Natural killer cell (primary cell): ENCODE data around the gene HNRNPC. TPM values are rescaled to one million over a fixed set of nuclear protein-coding genes. Genes with fewer than 3 reads are reported as not detected.

Source experiments
- ATAC-seq, 3 donors: fragments of 150-1000 bp in 2 of 3; fragments of 200-7000 bp in 1 of 3; cut with Tn5 transposase; 1 replicate in 1 of 3; 2 replicates in 2 of 3; pipeline ENCODE4 v1.10.0; 2021; ENCODE audit warnings: mild to moderate bottlenecking in 2 of 3, moderate library complexity in 2 of 3
- DNase-seq, 2 donors: peaks; one replicate each; pipeline versions ENCODE4 v3.0.0 to v3.0.0-alpha.2; 2013 to 2021; ENCODE audit warnings: mixed read lengths in 1 of 2
- H3K27ac ChIP-seq: one replicate; pipeline ENCODE4 v1.5.1; 2013; ENCODE audit warnings: mild to moderate bottlenecking, low read length
- H3K27me3 ChIP-seq: one replicate; pipeline ENCODE4 v1.6.1; 2013; ENCODE audit warnings: low read length; ENCODE audit not compliant: control insufficient read depth, insufficient read depth
- H3K36me3 ChIP-seq: one replicate; pipeline ENCODE4 v1.6.1; 2013; ENCODE audit warnings: low read length; ENCODE audit not compliant: control insufficient read depth, insufficient read depth
- H3K4me1 ChIP-seq: one replicate; pipeline ENCODE4 v1.6.1; 2013; ENCODE audit warnings: low read length; ENCODE audit not compliant: control insufficient read depth, insufficient read depth
- H3K4me3 ChIP-seq: one replicate; pipeline ENCODE4 v1.5.1; 2013; ENCODE audit warnings: low read length
- H3K9me3 ChIP-seq: one replicate; pipeline ENCODE4 v1.6.1; 2013; ENCODE audit warnings: low read length; ENCODE audit not compliant: control insufficient read depth, insufficient read depth
- H3K27ac Mint-ChIP-seq, 2 donors: one replicate each; pipeline ENCODE4 v1.8.0; 2022; ENCODE audit warnings: mild to moderate bottlenecking in 2 of 2, mixed read lengths in 2 of 2, moderate library complexity in 1 of 2
- H3K27me3 Mint-ChIP-seq, 2 donors: one replicate each; pipeline ENCODE4 v1.8.0; 2022; ENCODE audit warnings: low read depth in 2 of 2, mixed read lengths in 2 of 2
- H3K36me3 Mint-ChIP-seq: one replicate; pipeline ENCODE4 v1.8.0; 2022; ENCODE audit warnings: mixed read lengths
- H3K4me1 Mint-ChIP-seq, 2 donors: one replicate each; pipeline ENCODE4 v1.8.0; 2022; ENCODE audit warnings: mixed read lengths in 2 of 2
- H3K4me3 Mint-ChIP-seq: one replicate; pipeline ENCODE4 v1.8.0; 2022; ENCODE audit warnings: mild to moderate bottlenecking, moderate library complexity, mixed read lengths
- H3K9me3 Mint-ChIP-seq, 2 donors: one replicate each; pipeline ENCODE4 v1.8.0; 2022; ENCODE audit warnings: mixed read lengths in 2 of 2
- CTCF ChIP-seq: fragments of 200-600 bp; IDR thresholded peaks from one replicate; pipeline ENCODE4 v1.8.0; 2022; ENCODE audit warnings: antibody characterized with exemption
- WGBS: methylation state at CpG from one replicate; pipeline ENCODE4 v1.1.7; 2013; ENCODE audit warnings: missing lambda C conversion rate; ENCODE audit not compliant: insufficient coverage; 5-methylcytosine and 5-hydroxymethylcytosine counted together
- intact Hi-C: fragments of 100-400 bp; cut with micrococcal nuclease; formaldehyde crosslinking; loops from one replicate; pipeline ENCODE4 v1.14.2; 2022
- total RNA-seq, 4 donors: library from RNA; stranded (reverse); fragments of 120-200 nt in 1 of 4; gene quantifications; one replicate each; pipeline versions ENCODE4 v1.2.3 to v1.2.4, GENCODE V29; 2013 to 2022

HNRNPC gene
- total RNA-seq, 3 donors from 2014 or later (not counting 1 experiment from before 2014, with no cell fraction given) = 501 to 547 (median 515) TPM

GRCh38 chr14:21163871-21164291, 105.4 kb downstream of the HNRNPC start:
- Histone ChIP-seq H3K4me1 (no peaks in the 10 kb centered on the region), H3K9me3 (no peaks in the 10 kb centered on the region), H3K27ac (no peak overlapping the region), H3K4me3 (no peak overlapping the region), H3K36me3 (no peaks in the 10 kb centered on the region), H3K27me3 (peaks cover 3% of the 10 kb centered on the region)
- Mint-ChIP-seq H3K27ac (no peak overlapping the region), H3K27me3 (peaks cover 24 to 51% of the 10 kb centered on the region in 2 donors), H3K4me3 (no peak overlapping the region), H3K4me1 (no peaks in the 10 kb centered on the region), H3K36me3 (no peaks in the 10 kb centered on the region), H3K9me3 (no peaks in the 10 kb centered on the region)
- intact Hi-C loops = no loop called here
- DNase-seq (no peak), ATAC-seq (no peak)
- WGBS = 66% methylated on average over 3 of the region's 4 CpGs
- TF ChIP-seq CTCF = no peak

- Histone ChIP-seq H3K4me1 (no peaks in the 10 kb centered on the region), H3K27ac (no peak overlapping the region), H3K27me3 (peaks cover 4% of the 10 kb centered on the region), H3K9me3 (no peaks in the 10 kb centered on the region), H3K36me3 (no peaks in the 10 kb centered on the region), H3K4me3 (no peak overlapping the region)
- Mint-ChIP-seq H3K4me1 (no peaks in the 10 kb centered on the region), H3K27me3 (peaks cover 29 to 54% of the 10 kb centered on the region in 2 donors), H3K36me3 (no peaks in the 10 kb centered on the region), H3K27ac (no peak overlapping the region), H3K9me3 (no peaks in the 10 kb centered on the region), H3K4me3 (no peak overlapping the region)
- intact Hi-C loops = no loop called here
- DNase-seq (no peak), ATAC-seq (no peak)
- WGBS = 77% methylated on average over 5 of the region's 5 CpGs
- TF ChIP-seq CTCF = no peak
Measured at GRCh38 chr14:21162081-21162480, 107.2 kb downstream of the HNRNPC start.

- H3K27ac Mint-ChIP-seq = no peak overlapping the region
- H3K9me3 Mint-ChIP-seq = no peaks in the 10 kb centered on the region
- no peak for TF ChIP-seq CTCF
- no peaks in the 10 kb centered on the region for H3K4me1 ChIP-seq
- H3K36me3 Mint-ChIP-seq = no peaks in the 10 kb centered on the region
- H3K4me1 Mint-ChIP-seq = no peaks in the 10 kb centered on the region
- no peak for DNase-seq
- peaks cover 4% of the 10 kb centered on the region for H3K27me3 ChIP-seq
- WGBS = 89% methylated on average over 3 of the region's 4 CpGs
- no peak overlapping the region for H3K27ac ChIP-seq
- H3K4me3 Mint-ChIP-seq = no peak overlapping the region
- no peaks in the 10 kb centered on the region for H3K9me3 ChIP-seq
- no peak overlapping the region for H3K4me3 ChIP-seq
- intact Hi-C loops = no loop called here
- no peaks in the 10 kb centered on the region for H3K36me3 ChIP-seq
- ATAC-seq = no peak
- peaks cover 25 to 69% of the 10 kb centered on the region in 2 donors for H3K27me3 Mint-ChIP-seq
Measured at GRCh38 chr14:21160061-21160610, 109.1 kb downstream of the HNRNPC start.

Other genes with a start within 250 kb of the HNRNPC start
- gene NDRG2, start 244.4 kb downstream of the HNRNPC start, total RNA-seq = 10 to 100 TPM; 11.2 to 14.6 (median 13.6) TPM
- not detected for gene TPPP2, start 239.2 kb downstream of the HNRNPC start, total RNA-seq
- not detected for gene RNASE13, start 234.6 kb downstream of the HNRNPC start, total RNA-seq
- gene RNASE7, start 227.1 kb downstream of the HNRNPC start, total RNA-seq = not detected
- gene RNASE8, start 211.6 kb downstream of the HNRNPC start, total RNA-seq = not detected
- 1 to 10 TPM; 4.4 to 6.9 (median 6.0) TPM for gene ARHGEF40, start 199.1 kb downstream of the HNRNPC start, total RNA-seq
- gene ZNF219, start 170.8 kb downstream of the HNRNPC start, total RNA-seq = 1 to 10 TPM; 5.6 to 8.4 (median 7.7) TPM
- under 1 TPM in 1 of 3 donors, not detected in 2; 0.40 TPM for gene TMEM253, start 168.4 kb downstream of the HNRNPC start, total RNA-seq
- not detected for gene OR5AU1, start 113.4 kb downstream of the HNRNPC start, total RNA-seq
- gene RPGRIP1, start 10.6 kb upstream of the HNRNPC start, total RNA-seq = under 1 TPM in 2 of 3 donors, not detected in 1; 0.68 to 0.85 TPM
- 10 to 100 TPM; 60.3 to 72.6 (median 65.1) TPM for gene SUPT16H, start 114.6 kb upstream of the HNRNPC start, total RNA-seq
- gene CHD8, start 186.7 kb upstream of the HNRNPC start, total RNA-seq = 100 to 1,000 TPM; 150 to 167 (median 162) TPM
- 10 to 100 TPM; 43.3 to 64.7 (median 50.9) TPM for gene RAB2B, start 207.5 kb upstream of the HNRNPC start, total RNA-seq
- gene TOX4, start 207.8 kb upstream of the HNRNPC start, total RNA-seq = 100 to 1,000 TPM; 103 to 123 (median 123) TPM
- 10 to 100 TPM; 63.3 to 72.5 (median 68.3) TPM for gene METTL3, start 241.9 kb upstream of the HNRNPC start, total RNA-seq